GM12864 (cell line): ENCODE data around the gene CORO1A.
"Not testable (repeated sequence)": the region's sequence is repeated elsewhere in the genome, so short reads cannot be mapped to it uniquely, and the experiment has no call there.

Experiments
- DNase-seq: peaks from one replicate; pipeline ENCODE4 v3.0.0-alpha.2; 2011; ENCODE audit warnings: low read depth
- H3K4me3 ChIP-seq: 2 replicates; pipeline ENCODE4 v1.5.1; 2011; ENCODE audit warnings: mild to moderate bottlenecking, low read depth, low read length, control low read depth
- CTCF ChIP-seq: IDR thresholded peaks from 2 replicates; pipeline ENCODE4 v1.5.1; 2011; ENCODE audit warnings: low read depth, mild to moderate bottlenecking, moderate library complexity, low read length, control low read depth, inconsistent platforms; ENCODE audit errors: missing control alignments

The CORO1A gene

GRCh38 chr16:30186444-30186781 lies 3.0 kb downstream of the CORO1A start:
- peak overlapping the region; percentile 90 for H3K4me3 ChIP-seq
- no peak for DNase-seq
- TF ChIP-seq CTCF, result no peak

- TF ChIP-seq CTCF, result peak; percentile 91
- H3K4me3 ChIP-seq, result peak overlapping the region; percentile 90
- DNase-seq, result no peak
Measured at GRCh38 chr16:30186782-30187555, 3.6 kb downstream of the CORO1A start.

- no peak for TF ChIP-seq CTCF
- no peak for DNase-seq
- peak overlapping the region; percentile 90 for H3K4me3 ChIP-seq
Measured at GRCh38 chr16:30187556-30187865, 4.1 kb downstream of the CORO1A start.

- no peak for DNase-seq
- H3K4me3 ChIP-seq, result no peak overlapping the region
- no peak for TF ChIP-seq CTCF
Measured at GRCh38 chr16:30187971-30188561, 4.7 kb downstream of the CORO1A start.

GRCh38 chr16:30191158-30191557 lies 7.8 kb downstream of the CORO1A start:
- not testable (repeated sequence) for DNase-seq, H3K4me3 ChIP-seq

GRCh38 chr16:30193098-30193497 lies 9.7 kb downstream of the CORO1A start:
- DNase-seq, H3K4me3 ChIP-seq: not testable (repeated sequence)

GRCh38 chr16:30193615-30194014 lies 10.2 kb downstream of the CORO1A start, which contains the start of the genes BOLA2B and SLX1A:
BOLA2B (minus strand) TSS chr16:30193666; CDS start chr16:30193595, 71 bp downstream.
SLX1A (plus strand) TSS chr16:30193875; CDS start chr16:30194085, 210 bp downstream.
- DNase-seq, result not testable (repeated sequence)
- peak within 1 kb of the TSS; percentile 61 for H3K4me3 ChIP-seq

GRCh38 chr16:30194172-30194925 lies 10.9 kb downstream of the CORO1A start:
- DNase-seq, result not testable (repeated sequence)
- peak overlapping the region; percentile 61 for H3K4me3 ChIP-seq

- H3K4me3 ChIP-seq, result not testable (repeated sequence)
Measured at GRCh38 chr16:30197001-30197400, 13.6 kb downstream of the CORO1A start.

GRCh38 chr16:30199049-30199448 lies 15.6 kb downstream of the CORO1A start, which contains the start of gene SULT1A3:
SULT1A3 (plus strand) TSS chr16:30199255; CDS start chr16:30200729, 1,474 bp downstream.
- H3K4me3 ChIP-seq, DNase-seq: not testable (repeated sequence)

More at GRCh38 chr16:30197001-30197400, 13.6 kb downstream of the CORO1A start:
- DNase-seq, result not testable (repeated sequence)

GRCh38 chr16:30199608-30200343 lies 16.4 kb downstream of the CORO1A start:
- DNase-seq, H3K4me3 ChIP-seq: not testable (repeated sequence)

- peak overlapping the region; percentile 43 for H3K4me3 ChIP-seq
- DNase-seq, result not testable (repeated sequence)
Measured at GRCh38 chr16:30205541-30206236, 22.3 kb downstream of the CORO1A start.
